HG02938 (cell line): ENCODE results near the gene ANKRD36C.
"Not testable (repeated sequence)": the region's sequence is repeated elsewhere in the genome, so short reads cannot be mapped to it uniquely, and the experiment has no call there.

Experiments used
- ATAC-seq: cut with Tn5 transposase; IDR thresholded peaks from one replicate; pipeline ENCODE4 v1.9.1; 2021; ENCODE audit warnings: mild to moderate bottlenecking, moderate library complexity; ENCODE audit not compliant: unreplicated experiment

ANKRD36C gene

DNA sequence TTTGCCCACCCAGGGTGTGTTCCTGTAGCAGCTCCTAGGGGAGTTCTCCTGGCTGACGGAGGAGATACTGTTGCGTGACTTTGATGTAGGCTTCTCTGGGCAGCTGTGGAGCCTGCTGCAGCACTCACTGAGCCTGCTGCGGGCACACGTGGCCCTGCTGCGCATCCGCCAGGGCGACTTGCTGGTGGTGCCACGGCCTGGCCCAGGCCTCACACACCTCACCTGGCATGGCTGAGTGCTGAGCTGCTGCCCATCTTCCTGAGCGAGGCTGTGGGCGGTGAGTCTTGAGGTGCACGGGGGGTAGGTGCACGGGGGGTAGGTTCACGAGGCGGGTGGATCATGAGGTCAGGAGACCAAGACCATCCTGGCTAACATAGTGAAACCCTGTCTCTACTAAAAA lies 191.7 kb downstream of the ANKRD36C start:
- no peak for ATAC-seq

DNA sequence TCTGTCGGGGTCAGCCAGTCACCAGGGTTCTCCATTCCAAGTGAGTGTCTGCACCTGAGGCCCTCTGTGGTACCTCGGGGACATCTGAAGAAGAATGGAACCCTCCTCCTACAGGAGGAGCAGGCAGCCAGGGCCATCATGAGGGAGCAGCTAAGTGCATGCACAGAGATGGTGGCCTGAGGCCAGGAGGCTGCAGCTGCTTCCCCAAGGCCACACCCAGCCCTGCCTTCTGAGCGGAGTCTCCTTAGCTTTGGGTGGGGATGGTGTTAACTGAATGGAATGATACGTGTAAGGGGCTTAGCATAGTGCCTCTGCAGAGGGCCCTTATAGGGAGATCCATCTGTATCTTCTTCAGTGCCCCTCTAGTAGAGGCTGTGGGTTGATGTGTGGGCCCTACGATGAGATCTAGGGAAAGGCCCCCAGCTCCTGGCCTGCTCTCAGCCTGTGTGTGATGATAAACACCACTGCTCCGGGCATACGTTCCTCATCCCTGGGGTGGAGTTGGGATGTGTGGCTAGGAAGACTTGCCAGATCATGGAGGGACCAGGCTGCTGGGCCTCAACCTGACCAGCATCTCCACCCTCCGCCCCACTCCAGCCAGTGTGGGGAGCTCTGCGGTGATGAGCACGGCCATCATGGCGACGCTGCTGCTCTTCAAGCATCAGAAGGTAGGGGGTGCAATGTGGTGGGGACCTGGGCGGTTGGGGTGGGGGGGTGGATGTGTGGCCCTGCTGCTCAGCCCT lies 192.3 kb downstream of the ANKRD36C start:
- ATAC-seq: not testable (repeated sequence)

DNA sequence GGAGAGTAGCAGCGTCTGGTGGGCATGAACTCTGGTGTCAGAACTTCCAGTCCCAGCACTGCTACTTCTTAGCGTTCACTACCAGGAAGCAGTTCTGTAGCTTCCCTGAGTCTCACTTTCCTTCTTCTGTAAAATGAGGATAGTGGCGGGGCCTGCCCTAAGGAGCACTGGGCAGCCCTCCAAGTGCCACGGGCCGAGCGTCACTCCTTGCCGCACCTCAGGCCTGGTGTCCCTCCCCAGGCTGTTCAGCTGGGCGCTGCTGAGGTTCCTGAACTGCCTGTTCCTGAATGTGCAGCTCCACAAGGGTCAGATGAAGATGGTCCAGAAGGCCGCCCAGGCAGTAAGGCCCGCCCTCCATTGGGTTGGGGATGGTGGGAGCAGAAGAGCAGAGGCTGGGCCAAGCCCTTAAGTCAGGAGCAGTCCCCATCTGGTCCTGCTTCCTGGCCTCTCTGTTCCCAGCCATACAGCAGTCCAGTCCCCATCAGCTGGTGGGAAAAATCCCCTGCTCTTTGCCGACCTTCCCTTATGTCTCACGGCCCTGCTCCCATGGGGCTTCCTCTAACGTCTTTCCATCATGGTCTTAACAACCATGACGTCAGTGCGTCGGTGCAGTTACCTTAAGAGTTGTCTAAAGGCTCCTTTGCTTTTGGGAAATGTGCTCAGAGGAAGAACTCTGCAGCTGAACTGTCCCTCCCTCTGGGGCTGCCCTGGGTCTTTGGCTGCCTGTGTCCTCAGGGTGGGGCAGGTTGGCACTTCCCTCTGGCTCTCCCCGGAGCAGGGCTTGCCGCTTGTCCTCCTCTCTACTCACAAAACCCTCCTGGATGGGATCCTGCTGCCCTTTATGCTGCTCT lies 195.2 kb downstream of the ANKRD36C start:
- not testable (repeated sequence) for ATAC-seq

DNA sequence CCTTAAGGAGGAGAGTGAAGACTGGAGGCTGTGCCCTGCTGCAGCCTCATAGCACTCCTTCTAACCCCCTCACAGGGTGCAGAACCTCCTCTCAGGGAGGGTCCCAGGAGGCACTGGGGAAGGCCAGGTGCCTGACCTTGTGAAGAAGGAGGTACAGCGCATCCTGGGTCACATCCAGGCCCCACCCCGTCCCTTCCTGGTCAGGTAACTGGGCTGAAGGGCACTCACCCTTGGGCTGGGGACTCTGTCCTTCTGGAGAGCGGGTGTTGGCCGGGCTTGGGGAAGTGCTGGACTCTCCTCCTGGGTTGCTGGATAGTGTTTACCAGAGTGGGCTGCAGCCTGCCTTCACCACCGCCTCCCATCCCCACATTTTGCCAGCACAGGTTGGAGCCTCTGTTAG lies 197.7 kb downstream of the ANKRD36C start:
- not testable (repeated sequence) for ATAC-seq

DNA sequence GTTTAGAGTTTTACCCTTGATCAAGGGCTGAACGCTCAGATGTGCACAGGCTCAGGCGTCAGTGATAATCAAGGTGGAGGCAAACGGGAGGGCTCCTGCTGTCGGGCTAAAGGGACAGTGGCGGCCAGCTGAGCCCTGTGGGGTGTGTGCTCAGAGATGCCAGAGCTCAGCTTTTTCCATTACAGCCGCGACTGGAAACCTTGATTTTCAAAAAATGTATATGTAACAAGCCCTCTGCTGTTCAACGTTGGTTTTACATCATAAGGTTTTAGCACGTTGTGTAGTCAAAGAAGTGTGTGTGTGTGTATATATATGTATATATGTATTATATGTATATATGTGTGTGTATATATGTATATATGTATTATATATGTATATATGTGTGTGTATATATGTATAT lies 201.4 kb downstream of the ANKRD36C start:
- ATAC-seq: not testable (repeated sequence)

DNA sequence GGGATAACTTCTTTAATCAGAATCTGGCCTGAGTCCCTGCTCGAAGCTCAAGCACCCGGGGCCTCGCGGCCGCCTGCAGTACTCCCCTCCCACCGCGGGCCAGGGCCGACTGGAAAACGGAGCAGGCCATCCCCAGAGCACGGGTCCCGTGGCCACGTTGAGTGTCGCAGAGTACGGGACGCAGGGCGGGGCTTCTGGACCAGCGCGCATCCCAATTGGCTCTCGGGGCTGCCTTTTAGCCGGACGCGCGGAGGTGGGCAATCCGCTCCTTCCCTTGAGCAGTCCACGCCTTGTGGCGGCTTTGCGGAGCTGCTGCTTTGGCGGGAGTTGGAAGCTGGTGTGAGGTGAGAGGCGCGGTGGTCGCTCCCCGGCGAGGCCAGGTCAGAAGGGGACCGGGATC lies 202.2 kb downstream of the ANKRD36C start:
- ATAC-seq: not testable (repeated sequence)

DNA sequence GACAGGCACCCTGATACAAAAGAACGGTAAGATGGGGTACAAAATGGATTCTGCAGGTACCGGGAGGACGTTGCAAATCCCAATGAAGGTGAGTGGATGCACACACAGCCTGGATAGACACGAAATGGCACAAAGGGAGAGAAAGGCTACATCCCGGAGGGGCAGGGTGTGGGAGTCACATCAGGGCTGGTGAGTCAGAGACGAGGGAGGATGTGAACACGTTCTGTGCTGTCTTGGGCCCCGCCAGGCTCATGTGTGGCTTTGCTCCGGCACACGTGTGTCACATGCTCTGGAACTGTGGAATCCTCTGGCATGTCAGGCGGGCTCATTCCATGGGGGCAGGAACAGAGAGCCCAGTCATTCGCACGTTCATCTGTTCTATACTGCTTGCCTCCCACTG lies 203.0 kb downstream of the ANKRD36C start:
- not testable (repeated sequence) for ATAC-seq
